ENCODE data around the gene PRKCD. TPM values are rescaled to one million over a fixed set of nuclear protein-coding genes. Genes with fewer than 3 reads are reported as not detected.

Gene PRKCD
- total RNA-seq, 1 experiment from 2014 or later: 19.2 TPM

DNA sequence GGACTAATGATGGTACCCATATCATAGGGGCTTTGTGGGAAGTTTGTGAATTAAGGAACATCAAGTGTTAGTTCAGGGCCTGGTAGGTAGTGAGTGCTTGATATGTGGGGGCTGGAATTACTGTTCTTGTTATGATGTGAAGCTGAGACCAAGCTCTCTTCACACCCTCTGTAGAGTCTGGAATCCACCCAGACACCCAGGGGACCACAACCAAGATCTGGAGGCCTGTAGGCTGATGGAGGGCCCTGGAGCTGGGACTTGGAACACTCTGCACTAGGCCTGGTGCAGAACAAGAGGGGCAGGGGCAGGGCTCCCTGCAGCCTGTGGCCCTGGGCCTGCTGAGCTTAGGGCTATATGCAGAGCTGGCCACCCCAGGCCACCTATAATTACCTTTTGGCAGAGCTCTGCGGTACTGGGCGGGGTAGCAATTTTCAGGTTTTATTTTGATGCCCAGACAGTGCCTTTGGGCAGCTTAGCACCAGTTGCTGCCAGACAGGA lies 13.1 kb upstream of the PRKCD start:
- DNase-seq (ENCODE audit: low spot score) (no peak), ATAC-seq (no peak)
- no peaks in the 10 kb centered on the region for H3K36me3 Mint-ChIP-seq
- no peaks in the 10 kb centered on the region for H3K4me1 Mint-ChIP-seq
- no peak overlapping the region for H3K4me3 Mint-ChIP-seq
- H3K9me3 Mint-ChIP-seq: no peaks in the 10 kb centered on the region
- CTCF ChIA-PET: interaction anchor here (0.6 to 3.5 kb wide), 4 partner anchors 13 to 78 kb away, joined by 3 to 9 read pairs (median 3); partner anchors contain the start of gene PRKCD
- no peaks in the 10 kb centered on the region for H3K27me3 Mint-ChIP-seq (ENCODE audit: low read depth)
- POLR2A ChIA-PET: interaction anchor here (0.7 kb wide), 1 partner anchor 48 kb away, joined by 3 read pairs; no protein-coding TSS in a partner anchor
- H3K27ac Mint-ChIP-seq: no peak overlapping the region
- TF ChIP-seq MXD4 (CRISPR knock-in tag; IDR thresholded peaks at IDR 0.05; ENCODE audit: borderline replicate concordance) (no peak), ELF4 (CRISPR knock-in tag; IDR thresholded peaks at IDR 0.05; ENCODE audit: low read depth) (no peak), RELA (CRISPR knock-in tag; IDR thresholded peaks at IDR 0.05; ENCODE audit: borderline replicate concordance) (no peak), SP1 (CRISPR knock-in tag; conservative IDR thresholded peaks at IDR 0.05) (no peak), NR1H2 (CRISPR knock-in tag; IDR thresholded peaks at IDR 0.05) (no peak), CREM (CRISPR knock-in tag; IDR thresholded peaks at IDR 0.05) (no peak), CREB1 (CRISPR knock-in tag; IDR thresholded peaks at IDR 0.05) (no peak), SMAD3 (CRISPR knock-in tag; IDR thresholded peaks at IDR 0.05; ENCODE audit: borderline replicate concordance) (no peak)
- TF ChIP-seq, protein P1, sequence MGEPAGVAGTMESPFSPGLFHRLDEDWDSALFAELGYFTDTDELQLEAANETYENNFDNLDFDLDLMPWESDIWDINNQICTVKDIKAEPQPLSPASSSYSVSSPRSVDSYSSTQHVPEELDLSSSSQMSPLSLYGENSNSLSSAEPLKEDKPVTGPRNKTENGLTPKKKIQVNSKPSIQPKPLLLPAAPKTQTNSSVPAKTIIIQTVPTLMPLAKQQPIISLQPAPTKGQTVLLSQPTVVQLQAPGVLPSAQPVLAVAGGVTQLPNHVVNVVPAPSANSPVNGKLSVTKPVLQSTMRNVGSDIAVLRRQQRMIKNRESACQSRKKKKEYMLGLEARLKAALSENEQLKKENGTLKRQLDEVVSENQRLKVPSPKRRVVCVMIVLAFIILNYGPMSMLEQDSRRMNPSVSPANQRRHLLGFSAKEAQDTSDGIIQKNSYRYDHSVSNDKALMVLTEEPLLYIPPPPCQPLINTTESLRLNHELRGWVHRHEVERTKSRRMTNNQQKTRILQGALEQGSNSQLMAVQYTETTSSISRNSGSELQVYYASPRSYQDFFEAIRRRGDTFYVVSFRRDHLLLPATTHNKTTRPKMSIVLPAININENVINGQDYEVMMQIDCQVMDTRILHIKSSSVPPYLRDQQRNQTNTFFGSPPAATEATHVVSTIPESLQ (CRISPR knock-in tag; IDR thresholded peaks at IDR 0.05): no peak
- TF ChIP-seq, protein P2, sequence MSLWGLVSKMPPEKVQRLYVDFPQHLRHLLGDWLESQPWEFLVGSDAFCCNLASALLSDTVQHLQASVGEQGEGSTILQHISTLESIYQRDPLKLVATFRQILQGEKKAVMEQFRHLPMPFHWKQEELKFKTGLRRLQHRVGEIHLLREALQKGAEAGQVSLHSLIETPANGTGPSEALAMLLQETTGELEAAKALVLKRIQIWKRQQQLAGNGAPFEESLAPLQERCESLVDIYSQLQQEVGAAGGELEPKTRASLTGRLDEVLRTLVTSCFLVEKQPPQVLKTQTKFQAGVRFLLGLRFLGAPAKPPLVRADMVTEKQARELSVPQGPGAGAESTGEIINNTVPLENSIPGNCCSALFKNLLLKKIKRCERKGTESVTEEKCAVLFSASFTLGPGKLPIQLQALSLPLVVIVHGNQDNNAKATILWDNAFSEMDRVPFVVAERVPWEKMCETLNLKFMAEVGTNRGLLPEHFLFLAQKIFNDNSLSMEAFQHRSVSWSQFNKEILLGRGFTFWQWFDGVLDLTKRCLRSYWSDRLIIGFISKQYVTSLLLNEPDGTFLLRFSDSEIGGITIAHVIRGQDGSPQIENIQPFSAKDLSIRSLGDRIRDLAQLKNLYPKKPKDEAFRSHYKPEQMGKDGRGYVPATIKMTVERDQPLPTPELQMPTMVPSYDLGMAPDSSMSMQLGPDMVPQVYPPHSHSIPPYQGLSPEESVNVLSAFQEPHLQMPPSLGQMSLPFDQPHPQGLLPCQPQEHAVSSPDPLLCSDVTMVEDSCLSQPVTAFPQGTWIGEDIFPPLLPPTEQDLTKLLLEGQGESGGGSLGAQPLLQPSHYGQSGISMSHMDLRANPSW (CRISPR knock-in tag; conservative IDR thresholded peaks at IDR 0.05; ENCODE audit: low read depth): no peak
- TF ChIP-seq, protein P3, sequence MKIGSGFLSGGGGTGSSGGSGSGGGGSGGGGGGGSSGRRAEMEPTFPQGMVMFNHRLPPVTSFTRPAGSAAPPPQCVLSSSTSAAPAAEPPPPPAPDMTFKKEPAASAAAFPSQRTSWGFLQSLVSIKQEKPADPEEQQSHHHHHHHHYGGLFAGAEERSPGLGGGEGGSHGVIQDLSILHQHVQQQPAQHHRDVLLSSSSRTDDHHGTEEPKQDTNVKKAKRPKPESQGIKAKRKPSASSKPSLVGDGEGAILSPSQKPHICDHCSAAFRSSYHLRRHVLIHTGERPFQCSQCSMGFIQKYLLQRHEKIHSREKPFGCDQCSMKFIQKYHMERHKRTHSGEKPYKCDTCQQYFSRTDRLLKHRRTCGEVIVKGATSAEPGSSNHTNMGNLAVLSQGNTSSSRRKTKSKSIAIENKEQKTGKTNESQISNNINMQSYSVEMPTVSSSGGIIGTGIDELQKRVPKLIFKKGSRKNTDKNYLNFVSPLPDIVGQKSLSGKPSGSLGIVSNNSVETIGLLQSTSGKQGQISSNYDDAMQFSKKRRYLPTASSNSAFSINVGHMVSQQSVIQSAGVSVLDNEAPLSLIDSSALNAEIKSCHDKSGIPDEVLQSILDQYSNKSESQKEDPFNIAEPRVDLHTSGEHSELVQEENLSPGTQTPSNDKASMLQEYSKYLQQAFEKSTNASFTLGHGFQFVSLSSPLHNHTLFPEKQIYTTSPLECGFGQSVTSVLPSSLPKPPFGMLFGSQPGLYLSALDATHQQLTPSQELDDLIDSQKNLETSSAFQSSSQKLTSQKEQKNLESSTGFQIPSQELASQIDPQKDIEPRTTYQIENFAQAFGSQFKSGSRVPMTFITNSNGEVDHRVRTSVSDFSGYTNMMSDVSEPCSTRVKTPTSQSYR (CRISPR knock-in tag; IDR thresholded peaks at IDR 0.05): no peak
- TF ChIP-seq, protein P4, sequence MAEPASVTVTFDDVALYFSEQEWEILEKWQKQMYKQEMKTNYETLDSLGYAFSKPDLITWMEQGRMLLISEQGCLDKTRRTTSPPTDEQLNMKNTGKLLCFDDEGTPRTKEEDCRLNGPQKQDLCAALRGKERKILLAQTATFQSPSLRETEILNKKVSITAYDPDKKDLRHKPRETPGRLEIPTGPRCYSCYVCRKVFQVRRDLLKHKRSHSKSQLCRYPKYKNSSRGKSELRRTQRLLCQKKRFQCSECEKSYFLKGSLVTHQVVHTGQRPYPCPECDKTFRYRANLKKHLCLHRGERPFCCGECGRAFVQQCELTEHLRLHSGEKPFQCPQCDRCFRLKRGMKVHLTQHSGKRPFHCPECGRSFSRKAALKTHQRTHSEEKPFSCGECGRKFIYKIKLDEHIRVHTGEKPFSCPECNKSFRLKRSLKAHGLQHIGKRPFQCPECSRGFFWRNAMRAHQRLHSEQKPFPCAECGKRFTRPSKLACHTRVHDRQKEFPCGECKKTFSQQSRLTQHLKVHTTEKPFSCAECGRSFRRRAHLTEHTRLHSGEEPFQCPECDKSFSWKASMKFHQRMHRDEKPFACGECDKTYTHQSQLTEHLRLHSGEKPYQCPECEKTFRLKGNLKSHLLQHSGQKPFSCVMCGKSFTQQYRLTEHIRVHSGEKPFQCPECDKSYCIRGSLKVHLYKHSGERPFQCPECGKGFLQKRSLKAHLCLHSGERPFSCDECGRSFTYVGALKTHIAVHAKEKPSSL (CRISPR knock-in tag; conservative IDR thresholded peaks at IDR 0.05): no peak
- TF ChIP-seq, protein P5, sequence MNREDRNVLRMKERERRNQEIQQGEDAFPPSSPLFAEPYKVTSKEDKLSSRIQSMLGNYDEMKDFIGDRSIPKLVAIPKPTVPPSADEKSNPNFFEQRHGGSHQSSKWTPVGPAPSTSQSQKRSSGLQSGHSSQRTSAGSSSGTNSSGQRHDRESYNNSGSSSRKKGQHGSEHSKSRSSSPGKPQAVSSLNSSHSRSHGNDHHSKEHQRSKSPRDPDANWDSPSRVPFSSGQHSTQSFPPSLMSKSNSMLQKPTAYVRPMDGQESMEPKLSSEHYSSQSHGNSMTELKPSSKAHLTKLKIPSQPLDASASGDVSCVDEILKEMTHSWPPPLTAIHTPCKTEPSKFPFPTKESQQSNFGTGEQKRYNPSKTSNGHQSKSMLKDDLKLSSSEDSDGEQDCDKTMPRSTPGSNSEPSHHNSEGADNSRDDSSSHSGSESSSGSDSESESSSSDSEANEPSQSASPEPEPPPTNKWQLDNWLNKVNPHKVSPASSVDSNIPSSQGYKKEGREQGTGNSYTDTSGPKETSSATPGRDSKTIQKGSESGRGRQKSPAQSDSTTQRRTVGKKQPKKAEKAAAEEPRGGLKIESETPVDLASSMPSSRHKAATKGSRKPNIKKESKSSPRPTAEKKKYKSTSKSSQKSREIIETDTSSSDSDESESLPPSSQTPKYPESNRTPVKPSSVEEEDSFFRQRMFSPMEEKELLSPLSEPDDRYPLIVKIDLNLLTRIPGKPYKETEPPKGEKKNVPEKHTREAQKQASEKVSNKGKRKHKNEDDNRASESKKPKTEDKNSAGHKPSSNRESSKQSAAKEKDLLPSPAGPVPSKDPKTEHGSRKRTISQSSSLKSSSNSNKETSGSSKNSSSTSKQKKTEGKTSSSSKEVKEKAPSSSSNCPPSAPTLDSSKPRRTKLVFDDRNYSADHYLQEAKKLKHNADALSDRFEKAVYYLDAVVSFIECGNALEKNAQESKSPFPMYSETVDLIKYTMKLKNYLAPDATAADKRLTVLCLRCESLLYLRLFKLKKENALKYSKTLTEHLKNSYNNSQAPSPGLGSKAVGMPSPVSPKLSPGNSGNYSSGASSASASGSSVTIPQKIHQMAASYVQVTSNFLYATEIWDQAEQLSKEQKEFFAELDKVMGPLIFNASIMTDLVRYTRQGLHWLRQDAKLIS (CRISPR knock-in tag; IDR thresholded peaks at IDR 0.05; ENCODE audit: borderline replicate concordance): no peak
- TF ChIP-seq, protein P6, sequence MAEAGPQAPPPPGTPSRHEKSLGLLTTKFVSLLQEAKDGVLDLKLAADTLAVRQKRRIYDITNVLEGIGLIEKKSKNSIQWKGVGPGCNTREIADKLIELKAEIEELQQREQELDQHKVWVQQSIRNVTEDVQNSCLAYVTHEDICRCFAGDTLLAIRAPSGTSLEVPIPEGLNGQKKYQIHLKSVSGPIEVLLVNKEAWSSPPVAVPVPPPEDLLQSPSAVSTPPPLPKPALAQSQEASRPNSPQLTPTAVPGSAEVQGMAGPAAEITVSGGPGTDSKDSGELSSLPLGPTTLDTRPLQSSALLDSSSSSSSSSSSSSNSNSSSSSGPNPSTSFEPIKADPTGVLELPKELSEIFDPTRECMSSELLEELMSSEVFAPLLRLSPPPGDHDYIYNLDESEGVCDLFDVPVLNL (CRISPR knock-in tag; IDR thresholded peaks at IDR 0.05; ENCODE audit: borderline replicate concordance, low read depth): no peak
- TF ChIP-seq, protein P7, sequence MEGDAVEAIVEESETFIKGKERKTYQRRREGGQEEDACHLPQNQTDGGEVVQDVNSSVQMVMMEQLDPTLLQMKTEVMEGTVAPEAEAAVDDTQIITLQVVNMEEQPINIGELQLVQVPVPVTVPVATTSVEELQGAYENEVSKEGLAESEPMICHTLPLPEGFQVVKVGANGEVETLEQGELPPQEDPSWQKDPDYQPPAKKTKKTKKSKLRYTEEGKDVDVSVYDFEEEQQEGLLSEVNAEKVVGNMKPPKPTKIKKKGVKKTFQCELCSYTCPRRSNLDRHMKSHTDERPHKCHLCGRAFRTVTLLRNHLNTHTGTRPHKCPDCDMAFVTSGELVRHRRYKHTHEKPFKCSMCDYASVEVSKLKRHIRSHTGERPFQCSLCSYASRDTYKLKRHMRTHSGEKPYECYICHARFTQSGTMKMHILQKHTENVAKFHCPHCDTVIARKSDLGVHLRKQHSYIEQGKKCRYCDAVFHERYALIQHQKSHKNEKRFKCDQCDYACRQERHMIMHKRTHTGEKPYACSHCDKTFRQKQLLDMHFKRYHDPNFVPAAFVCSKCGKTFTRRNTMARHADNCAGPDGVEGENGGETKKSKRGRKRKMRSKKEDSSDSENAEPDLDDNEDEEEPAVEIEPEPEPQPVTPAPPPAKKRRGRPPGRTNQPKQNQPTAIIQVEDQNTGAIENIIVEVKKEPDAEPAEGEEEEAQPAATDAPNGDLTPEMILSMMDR (IDR thresholded peaks at IDR 0.05): no peak
